GM21737 (cell line): ENCODE data around the gene CBFA2T2.

Experiments used
- ATAC-seq: cut with Tn5 transposase; IDR thresholded peaks from one replicate; pipeline ENCODE4 v1.9.1; 2021; ENCODE audit warnings: mild to moderate bottlenecking, moderate library complexity; ENCODE audit not compliant: unreplicated experiment

Gene CBFA2T2

GRCh38 chr20:33675136-33675959 is 185.5 kb downstream of the CBFA2T2 start:
- ATAC-seq, result no peak

- ATAC-seq, result no peak
Measured at GRCh38 chr20:33676121-33676520, 186.2 kb downstream of the CBFA2T2 start.

- ATAC-seq, result no peak
Measured at GRCh38 chr20:33676652-33677645, 187.1 kb downstream of the CBFA2T2 start.

- no peak for ATAC-seq
Measured at GRCh38 chr20:33677991-33678702, 188.3 kb downstream of the CBFA2T2 start.

GRCh38 chr20:33679758-33680485 is 190.0 kb downstream of the CBFA2T2 start:
- ATAC-seq, result no peak

GRCh38 chr20:33680686-33681085 is 190.8 kb downstream of the CBFA2T2 start:
- no peak for ATAC-seq

GRCh38 chr20:33681288-33681687 is 191.4 kb downstream of the CBFA2T2 start:
- ATAC-seq, result no peak

GRCh38 chr20:33681728-33682353 is 191.9 kb downstream of the CBFA2T2 start:
- ATAC-seq, result no peak

GRCh38 chr20:33684533-33685327 is 194.8 kb downstream of the CBFA2T2 start:
- ATAC-seq, result no peak

GRCh38 chr20:33685328-33686099 is 195.6 kb downstream of the CBFA2T2 start:
- ATAC-seq, result peak; percentile 37

- ATAC-seq, result peak; percentile 81
Measured at GRCh38 chr20:33686100-33686983, 196.4 kb downstream of the CBFA2T2 start, which contains the start of gene E2F1. Gene E2F1 (minus strand): TSS chr20:33686385. CDS start chr20:33686264, 121 bp downstream.

GRCh38 chr20:33686984-33687366 is 197.1 kb downstream of the CBFA2T2 start:
- ATAC-seq, result no peak

- ATAC-seq, result no peak
Measured at GRCh38 chr20:33687370-33687915, 197.5 kb downstream of the CBFA2T2 start.

GRCh38 chr20:33687993-33688937 is 198.4 kb downstream of the CBFA2T2 start:
- no peak for ATAC-seq

- ATAC-seq, result no peak
Measured at GRCh38 chr20:33688938-33689424, 199.1 kb downstream of the CBFA2T2 start.

- ATAC-seq, result no peak
Measured at GRCh38 chr20:33689493-33689892, 199.6 kb downstream of the CBFA2T2 start.
